ENCODE measurements around the gene HERC4.
"Not testable (repeated sequence)": the region's sequence is repeated elsewhere in the genome, so short reads cannot be mapped to it uniquely, and the experiment has no call there.

HERC4 gene

DNA sequence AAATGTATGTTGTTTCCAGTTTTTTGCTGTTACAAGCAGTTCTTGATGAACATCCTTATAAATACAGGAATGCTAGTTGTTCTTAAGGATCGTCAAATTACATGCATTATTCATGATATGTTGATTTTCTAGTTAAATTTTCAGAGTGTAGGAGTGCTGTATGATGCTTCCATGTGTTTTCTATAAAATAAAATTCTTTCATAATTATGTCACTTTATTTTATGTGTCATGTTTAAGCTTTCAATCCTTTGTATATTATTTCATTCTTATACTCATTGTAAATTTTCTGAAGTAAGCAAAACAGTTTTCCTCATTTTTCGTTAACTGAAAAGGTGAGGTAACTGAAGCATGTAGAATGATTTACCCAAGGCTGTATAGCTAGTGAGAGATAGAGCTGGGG is 17.4 kb upstream of the HERC4 start:
- ATAC-seq (no peak), DNase-seq (no peak)

DNA sequence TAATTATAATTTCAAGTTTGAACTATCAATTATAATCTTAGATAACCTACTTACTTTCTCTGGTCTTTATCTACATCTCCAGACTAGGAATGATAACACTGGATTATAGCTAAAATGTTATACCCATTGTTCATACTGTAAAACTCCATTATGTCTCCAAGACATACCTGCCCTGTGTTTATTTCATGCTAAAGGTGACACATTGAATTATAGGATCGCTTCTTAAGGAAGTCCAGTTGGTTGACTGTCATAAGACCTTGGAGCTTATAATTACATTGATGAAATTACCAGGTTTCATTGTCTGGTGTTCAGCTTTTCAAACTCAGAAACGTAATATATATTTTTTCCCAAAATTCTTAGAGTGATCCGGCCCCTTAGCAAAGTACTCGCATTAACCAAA is 15.5 kb upstream of the HERC4 start:
- DNase-seq (no peak), ATAC-seq (no peak)

DNA sequence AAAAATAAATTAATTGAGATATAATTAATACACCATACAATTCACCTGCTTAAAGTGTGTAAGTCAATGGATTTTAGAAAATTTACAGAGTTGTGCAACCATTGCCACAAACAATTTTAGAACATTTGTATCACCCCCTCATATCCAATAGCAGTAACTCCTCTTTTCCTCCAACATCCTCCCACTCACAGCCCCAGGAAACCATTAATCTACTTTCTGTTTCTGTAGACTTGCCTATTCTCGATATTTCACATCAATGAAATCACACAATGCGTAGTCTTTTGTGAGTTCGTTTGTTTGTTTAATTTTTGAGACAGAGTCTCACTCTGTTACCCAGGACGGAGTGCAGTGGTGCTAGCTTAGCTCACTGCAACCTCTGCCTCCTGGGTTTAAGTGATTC is 13.7 kb upstream of the HERC4 start:
- ATAC-seq = no peak

DNA sequence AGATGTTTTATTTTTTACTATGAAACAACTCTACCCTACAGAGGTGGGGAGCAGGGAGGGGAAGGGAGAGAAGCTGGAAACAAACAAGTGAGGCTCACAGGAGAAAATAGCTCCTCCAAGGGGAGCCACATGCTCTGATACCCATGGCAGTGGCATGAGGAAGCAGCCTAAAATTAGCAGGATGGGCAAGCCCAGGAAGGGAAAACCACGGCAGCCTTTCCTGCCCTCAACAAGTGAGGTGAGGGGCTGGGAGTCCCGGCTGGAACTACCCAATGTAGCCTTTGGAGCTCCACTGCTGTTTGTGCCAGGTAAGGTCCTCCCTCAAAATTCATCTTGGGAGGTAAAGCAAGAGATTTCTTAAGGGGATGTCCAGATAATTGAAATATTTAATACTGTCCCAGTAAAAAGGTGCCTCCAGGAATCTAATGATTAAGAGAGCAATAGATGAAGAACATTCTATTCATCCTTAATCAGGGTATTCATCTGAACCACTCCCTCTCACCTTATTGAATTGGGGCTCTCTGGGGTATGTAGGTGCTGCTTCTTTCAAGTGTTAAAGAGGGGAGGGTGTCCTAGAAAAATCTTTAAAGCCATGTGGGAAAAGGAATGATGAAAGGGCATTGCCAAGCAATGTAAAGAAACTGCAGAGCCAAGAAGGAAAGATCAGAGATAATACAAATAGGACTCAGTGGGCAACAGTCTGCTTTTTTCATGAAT is 12.8 kb upstream of the HERC4 start:
- ATAC-seq (no peak), DNase-seq (no peak)

More for the DNA sequence above, 13.7 kb upstream of the HERC4 start:
- no peak for DNase-seq

DNA sequence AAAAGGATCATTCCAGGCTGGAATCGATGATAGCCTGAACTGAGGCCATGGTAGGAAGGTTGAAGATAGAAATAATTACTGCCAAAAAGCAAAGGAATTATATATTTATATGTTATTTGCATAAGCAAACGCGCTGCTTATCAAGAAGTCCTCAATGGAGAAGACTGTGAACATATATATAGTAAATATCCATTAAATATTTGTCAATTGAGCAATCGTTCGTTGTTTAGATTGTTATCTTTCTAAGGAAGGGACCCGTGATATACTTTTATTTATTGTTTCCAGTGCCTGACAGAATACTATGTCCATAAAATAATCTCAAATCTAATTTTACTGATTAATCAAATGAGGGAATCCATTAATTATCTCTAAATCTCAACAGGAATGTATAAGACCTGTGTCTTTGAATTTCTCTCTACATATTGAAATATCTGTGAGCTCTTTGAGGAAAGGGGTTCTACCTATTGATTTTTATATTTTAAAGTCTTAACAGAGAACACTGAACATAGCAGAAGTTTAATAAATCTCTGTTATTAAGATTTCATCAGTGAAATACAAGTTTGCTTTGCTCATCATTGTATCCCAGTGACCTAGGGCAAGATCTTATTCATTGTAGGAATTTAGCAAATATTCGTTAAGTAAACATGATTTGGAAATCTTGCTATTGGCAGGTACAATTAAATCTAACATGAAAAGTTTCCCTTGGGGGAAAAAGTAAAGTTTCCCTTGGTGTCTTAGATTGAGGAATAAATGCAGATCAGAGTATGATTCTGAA is 12.0 kb upstream of the HERC4 start:
- ATAC-seq (no peak), DNase-seq (no peak)

DNA sequence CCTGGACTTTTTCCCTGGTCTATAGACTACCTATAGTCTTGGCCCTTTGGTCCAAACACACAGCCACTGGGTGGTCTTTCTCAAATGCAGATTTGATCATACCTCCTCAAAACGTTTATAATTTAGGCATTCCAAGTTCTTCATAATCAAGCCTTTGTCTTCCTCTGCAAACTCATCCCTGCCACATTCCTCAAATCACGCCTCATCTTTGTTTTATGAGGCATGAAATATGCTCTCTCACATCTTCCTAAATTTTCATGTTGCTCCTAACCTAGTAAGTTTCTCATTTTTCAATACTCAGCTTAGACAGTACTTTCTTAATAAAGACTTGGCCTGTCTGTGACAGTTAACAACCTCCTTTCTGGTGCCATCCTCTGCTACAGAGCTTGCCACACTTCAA is 10.9 kb upstream of the HERC4 start:
- ATAC-seq (no peak), DNase-seq (no peak)

DNA sequence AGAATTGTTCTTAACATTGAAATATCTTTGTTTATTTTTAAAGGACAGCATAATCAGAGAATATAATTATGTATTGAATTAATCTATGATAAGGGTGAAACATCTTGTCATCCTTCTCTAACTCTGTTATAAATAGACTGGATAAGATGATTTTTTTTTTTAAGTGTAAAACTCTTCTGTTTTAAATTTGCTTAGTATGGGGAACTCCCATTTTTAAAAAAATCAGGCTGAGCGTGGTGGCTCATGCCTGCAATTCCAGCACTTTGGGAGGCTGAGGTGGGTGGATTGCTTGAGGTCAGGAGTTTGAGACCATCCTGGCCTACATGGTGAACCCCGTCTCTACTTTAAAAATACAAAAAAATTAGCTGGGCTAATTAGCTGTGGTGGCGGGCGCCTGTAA is 9.4 kb upstream of the HERC4 start:
- DNase-seq (no peak), ATAC-seq (no peak)

DNA sequence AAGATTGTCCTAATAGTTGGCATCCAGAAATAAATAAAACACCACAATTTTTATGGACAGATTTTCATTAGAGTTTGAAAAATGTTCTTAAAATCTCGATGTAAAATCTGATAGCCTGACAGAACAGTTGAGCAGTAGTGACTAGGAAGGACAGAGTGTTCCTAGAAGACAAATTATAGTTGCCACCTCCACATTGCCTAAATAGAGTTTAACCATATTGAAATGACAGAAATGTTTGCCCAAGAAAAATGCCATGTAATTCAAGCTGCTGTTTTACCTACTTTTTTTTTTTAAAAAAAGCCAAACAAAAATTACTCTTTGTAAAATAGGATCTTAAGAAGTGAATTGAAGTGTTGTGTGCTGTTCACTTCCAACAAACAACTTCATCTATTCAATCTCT is 8.9 kb upstream of the HERC4 start:
- ATAC-seq (no peak), DNase-seq (no peak)

DNA sequence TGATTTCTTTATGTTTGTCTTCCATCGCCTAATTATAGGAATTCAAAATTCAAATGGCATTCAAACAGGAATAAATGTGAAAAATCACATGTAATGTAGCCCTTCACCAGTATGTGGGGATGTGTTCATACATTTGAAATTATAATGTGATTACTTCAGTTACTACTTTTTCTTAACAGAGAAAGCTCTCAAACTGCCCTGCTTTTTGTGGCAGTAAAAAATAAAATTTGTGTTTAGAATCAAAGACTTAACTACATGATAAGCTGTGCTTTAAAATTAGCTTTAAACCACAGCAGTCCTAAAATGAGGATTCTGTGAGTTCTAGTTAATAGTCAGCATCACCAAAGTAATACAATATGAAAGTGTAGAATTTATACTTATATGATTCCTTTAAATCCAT is 7.8 kb upstream of the HERC4 start:
- no peak for DNase-seq
- ATAC-seq = no peak

DNA sequence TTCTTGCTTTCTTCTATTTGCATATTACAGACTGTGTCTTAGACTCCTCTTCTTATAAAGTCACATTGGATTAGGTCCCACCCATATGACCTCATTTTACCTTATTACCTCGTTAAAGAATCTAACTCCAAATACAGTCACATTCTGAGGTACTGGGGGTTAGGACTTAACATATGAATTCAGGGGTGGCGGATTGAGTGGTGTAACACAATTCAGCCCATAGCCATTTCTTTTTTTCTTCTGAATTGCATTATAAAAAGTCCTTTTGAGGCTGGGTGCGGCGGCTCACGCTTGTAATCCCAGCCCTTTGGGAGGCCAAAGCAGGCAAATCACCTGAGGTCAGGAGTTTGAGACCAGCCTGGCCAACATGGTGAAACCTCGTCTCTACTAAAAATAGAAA is 6.8 kb upstream of the HERC4 start:
- ATAC-seq (no peak), DNase-seq (no peak)

DNA sequence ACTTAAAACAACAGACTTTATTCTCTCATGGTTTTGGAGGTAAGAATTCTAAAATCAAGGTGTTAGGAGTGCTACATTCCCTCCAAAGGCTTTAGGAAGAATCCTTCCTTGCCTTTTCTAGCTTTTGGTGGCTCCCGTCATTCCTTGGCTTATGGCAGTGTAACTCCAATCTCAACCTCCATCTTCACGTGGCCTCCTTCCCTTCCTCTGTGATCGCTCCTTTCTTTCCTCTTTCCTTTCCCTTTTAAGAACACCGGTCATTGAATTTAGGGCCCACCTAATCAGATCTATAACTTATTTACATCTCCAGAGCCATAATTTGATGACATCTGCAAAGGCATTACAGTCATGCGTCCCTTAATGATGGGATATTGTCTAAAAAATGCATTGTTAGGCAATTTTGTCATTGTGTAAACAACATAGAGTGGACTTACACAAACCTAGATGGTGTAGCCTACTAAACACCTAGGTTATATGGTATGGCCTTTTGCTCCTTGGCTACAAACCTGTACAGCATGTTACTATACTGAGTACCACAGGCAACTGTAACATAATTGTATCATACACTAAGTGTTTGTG is 5.9 kb upstream of the HERC4 start:
- DNase-seq (no peak), ATAC-seq (no peak)

DNA sequence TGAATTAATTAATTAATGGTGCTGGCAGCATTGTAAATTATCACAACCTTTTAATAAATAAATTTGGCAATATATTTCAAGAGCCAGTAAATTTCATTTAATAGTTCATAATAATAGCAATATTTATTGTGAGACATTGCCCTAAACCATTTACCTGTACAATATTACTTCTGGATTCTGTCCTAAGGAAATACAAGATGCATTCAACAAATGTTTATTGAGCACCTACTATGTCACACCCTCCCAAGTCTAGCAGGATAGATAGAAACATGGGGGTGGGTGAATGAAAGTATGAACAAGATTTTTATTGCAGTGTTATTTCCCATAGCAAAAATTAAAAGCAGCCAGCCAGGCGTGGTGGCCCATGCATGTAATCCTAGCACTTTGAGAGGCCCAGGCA is 4.4 kb upstream of the HERC4 start:
- DNase-seq (no peak), ATAC-seq (no peak)

DNA sequence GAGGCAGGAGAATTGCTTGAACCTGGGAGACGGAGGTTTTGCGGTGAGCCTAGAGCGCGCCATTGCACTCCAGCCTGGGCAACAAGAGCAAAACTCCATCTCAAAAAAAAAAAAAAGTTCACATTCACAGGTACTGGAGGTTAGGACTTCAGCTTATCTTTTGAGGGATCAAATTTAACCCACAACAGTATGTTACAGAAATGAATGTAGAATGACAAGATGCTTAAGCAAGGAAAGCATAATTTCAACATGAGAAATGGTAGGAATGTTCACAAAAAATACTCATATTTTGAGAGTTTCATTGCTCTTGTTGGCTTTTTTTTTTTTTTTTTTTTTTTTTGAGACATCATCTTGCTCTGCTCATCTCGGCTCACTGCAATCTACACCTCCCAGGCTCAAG is 1.9 kb upstream of the HERC4 start:
- no peak for ATAC-seq
- DNase-seq = no peak

DNA sequence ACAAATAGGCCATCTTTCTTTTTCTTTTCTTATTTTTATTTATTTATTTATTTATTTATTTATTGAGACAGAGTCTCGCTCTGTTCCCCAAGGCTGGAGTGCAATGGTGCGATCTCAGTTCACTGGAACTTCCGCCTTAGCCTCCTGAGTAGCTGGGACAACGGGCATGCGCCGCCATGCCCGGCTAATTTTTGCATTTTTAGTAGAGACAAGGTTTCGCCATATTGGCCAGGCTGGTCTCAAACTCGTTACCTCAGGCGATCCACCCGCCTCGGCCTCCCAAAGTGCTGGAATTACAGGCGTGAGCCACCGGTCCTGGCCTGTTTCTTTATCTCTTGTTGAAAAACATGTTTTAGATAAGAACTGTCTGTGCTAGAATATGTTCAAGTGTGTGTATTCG is 998 bp upstream of the HERC4 start:
- DNase-seq, ATAC-seq: not testable (repeated sequence)

DNA sequence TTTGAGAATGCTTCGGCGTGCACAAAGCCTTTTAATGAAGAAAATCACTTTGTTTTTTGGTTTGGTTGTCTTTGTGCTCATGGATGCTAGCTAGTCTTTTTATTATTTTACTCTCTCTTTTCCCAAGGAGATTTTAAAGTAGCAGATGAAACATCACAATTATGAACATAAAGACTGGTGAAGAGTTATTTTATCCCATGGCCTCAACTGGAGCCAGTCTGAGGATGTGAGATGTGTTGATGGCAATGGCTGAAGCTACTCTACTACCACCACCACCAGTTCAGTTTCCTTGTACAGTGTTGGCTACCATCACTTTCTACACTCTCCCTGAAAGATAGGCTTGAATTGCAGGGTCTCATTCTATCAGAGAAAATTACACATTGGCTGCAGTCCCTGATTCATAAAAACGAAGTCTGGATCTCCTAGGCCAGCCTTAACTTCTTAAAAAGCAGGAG is 494 bp upstream of the HERC4 start:
- DNase-seq (no peak), ATAC-seq (no peak)

DNA sequence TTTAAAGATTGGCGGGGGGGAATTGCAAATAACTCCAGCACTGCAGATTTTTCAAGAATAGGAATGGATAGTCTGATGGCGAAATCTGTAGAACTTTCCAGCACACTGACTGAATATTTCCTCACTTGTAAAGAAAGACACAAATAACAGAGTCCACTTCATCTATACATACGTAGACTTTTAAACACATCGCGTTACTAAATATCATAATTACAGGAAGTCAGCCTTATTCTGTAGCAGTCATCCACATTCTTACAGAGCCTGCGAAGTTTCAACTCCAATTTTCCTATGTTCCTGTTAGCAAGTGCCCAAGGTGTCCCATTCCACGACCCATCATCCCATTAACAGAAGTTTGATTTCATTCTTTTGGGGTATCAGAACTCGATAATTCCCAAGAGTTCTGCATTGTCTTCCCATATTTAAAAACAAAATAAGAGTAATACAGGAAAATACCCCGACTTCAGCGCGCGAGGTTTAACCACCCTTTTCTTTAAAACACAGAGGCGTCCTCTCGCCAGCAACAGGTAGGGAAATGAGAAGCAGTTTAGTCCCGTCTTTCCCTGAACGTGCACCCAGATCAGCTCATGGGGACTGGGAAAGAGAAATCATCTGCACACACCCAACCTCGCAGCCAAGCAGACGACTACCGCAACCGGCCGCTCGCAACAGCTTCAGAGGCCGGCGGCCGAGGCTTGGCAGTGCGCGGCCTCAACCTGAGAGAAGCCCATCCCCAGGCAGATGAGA is 880 bp downstream of the HERC4 start:
- DNase-seq (no peak), ATAC-seq (no peak)

DNA sequence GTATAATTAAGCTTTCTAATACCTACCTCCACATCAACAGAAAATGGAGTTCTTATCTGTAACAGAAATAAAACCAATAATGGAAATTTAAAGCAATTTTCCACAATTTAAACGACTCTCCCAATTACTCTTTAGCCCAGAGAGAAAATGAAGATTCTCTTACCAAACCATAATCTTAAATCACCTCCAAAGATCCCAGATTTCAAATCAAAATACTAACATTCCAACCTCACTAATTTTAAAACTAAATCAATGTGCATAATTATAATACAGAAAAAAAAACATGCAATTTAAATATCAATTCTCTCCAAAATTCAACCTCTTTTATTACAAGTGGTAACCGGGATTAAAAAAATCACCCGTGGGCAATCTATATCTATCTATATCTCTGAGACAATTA is 1.5 kb downstream of the HERC4 start:
- no peak for DNase-seq
- ATAC-seq = no peak

DNA sequence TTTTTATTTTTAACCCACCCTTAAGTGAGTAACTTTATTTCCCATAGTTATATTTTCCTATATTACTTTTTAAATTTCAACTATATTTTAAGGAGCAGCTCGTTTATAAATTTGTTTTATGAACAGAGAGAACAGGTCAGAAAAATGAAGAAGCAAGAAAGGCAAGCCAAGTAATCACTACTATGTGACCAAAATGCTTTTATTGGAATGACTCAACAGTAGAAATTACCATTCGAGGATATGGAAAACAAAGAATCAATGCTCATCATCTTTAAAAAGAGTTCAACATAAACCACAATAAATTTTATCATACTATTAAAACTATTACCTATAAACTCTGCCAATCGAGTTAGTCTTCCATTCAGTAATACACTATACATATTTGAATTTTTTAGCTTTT is 7.6 kb downstream of the HERC4 start:
- no peak for ATAC-seq
- DNase-seq = no peak

DNA sequence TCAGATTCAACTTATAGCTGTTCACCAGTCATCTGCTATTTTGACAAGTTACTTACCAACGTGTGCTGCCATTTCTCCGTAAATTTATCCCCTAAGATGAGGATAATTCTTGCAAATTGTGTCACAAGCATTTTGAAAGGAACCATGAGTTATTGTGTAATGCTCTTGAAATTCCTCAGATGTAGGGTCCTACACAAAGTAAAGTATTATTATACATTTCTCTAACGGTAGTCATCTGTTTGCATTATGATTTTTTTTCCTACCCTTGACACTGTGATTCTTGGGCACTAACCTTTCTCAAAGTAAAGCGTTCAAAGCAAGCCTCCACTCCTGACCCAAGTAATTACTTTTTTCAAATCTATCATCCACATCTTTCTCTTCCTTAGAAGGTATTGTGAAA is 8.1 kb downstream of the HERC4 start:
- DNase-seq (no peak), ATAC-seq (no peak)

DNA sequence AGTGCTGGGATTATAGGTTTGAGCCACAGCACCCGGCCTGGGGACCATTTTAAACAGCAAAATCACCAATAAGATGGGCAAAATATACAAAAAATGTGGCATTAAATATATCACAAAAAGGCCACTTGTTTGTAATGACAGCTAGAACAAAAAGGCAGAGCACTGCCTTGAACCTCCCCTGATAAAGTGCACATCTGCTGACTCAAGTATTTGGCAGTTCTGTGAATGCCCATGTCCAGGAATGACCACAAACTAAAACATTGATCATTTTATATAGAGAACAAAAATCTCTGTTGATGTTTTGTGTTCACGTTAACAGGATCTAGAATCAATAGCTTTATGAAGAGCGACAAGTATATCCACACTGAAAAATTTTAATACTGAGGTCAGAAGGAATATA is 21.5 kb downstream of the HERC4 start:
- ATAC-seq (no peak), DNase-seq (no peak)

DNA sequence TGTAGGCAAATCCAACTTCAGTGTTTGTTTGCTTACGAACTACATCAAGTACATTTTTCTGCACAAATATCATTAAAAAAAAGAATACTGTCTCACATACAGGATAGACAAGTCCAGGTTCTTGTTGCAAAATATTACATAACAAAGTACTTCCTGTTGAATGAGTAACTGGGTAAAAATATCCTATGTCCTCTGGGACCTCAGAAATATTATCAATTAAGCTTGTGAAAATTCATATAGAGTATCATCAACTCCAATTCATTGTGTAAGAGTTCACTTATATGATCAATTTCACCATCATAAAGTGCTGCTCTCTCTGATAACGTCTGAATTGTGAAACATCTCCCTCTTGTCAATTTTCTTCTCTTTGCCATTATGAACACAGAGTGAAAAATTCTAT is 22.6 kb downstream of the HERC4 start:
- ATAC-seq = no peak
- DNase-seq = no peak

DNA sequence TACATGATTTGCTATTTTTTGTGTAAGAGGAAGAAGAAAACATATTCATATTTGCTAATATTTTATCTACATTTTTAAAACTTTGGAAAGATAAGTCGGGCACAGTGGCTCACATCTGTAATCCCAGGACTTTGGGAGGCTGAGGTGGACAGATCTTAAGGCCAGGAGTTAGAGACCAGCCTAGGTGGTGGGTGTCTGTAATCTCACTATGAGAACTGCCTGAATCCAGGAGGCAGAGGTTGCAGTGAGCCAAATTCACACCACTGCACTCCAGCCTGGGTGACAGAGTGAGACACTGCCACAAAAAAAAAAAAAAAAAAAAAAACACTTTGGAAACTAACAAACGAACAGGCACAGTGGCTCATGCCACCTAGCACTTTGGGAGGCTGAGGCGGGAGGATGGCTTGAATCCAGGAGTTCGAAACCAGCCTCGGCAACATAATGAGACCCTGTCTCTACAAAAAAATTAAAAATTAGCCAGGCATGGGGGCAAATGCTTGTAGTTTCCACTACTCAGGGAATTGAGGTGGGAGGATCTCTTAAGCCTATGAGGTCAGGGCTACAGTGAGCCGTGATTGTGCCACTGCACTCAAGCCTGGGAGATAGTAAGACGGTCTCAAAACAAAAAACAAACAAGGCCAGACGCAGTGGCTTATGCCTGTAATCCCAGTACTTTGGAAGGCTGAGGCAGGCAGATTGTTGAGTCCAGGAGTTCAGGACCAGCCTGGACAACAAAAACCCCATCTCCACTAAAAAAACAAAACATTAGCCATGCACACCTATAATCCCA is 25.6 kb downstream of the HERC4 start:
- DNase-seq (no peak), ATAC-seq (no peak)
